CD4-positive, CD25-positive, alpha-beta regulatory T cell (primary cell): ENCODE results near the gene APOL6. TPM values are rescaled to one million over a fixed set of nuclear protein-coding genes. Genes with fewer than 3 reads are reported as not detected.

ENCODE experiments used
- ATAC-seq, 2 donors: fragments of 150-1000 bp; cut with Tn5 transposase; one replicate each; pipeline ENCODE4 v1.10.0; 2021; ENCODE audit warnings: low read depth in 2 of 2, moderate number of reproducible peaks in 2 of 2, moderate library complexity in 1 of 2
- DNase-seq, 3 donors: peaks; one replicate each; pipeline versions ENCODE4 v3.0.0 to v3.0.0-alpha.2; 2012 to 2022; ENCODE audit warnings: mixed read lengths in 1 of 3
- H3K27ac ChIP-seq: one replicate; pipeline ENCODE4 v1.7.0; 2013; ENCODE audit warnings: mild to moderate bottlenecking, low read length; ENCODE audit not compliant: insufficient read depth, poor library complexity, severe bottlenecking
- H3K27me3 ChIP-seq: one replicate; pipeline ENCODE4 v1.7.0; 2013; ENCODE audit warnings: low read length; ENCODE audit not compliant: control insufficient read depth, insufficient read depth
- H3K36me3 ChIP-seq: one replicate; pipeline ENCODE4 v1.7.0; 2013; ENCODE audit warnings: mild to moderate bottlenecking, low read length, moderate library complexity; ENCODE audit not compliant: control insufficient read depth, insufficient read depth
- H3K4me1 ChIP-seq: 2 replicates; pipeline ENCODE4 v1.7.0; 2013; ENCODE audit warnings: mild to moderate bottlenecking, low read length; ENCODE audit not compliant: insufficient read depth, control insufficient read depth, poor library complexity, severe bottlenecking
- H3K4me3 ChIP-seq: one replicate; pipeline ENCODE4 v1.7.0; 2013; ENCODE audit warnings: low read depth, mild to moderate bottlenecking, low read length, moderate library complexity
- H3K9me3 ChIP-seq, 2 experiments: 1 replicate in 1 of 2; 2 replicates in 1 of 2; pipeline ENCODE4 v1.7.0; 2013; ENCODE audit warnings: low read length in 2 of 2, mild to moderate bottlenecking in 1 of 2, moderate library complexity in 1 of 2; ENCODE audit not compliant: control insufficient read depth in 2 of 2
- H3K27ac Mint-ChIP-seq, 3 donors: one replicate each; pipeline ENCODE4 v1.8.0; 2020 to 2022; ENCODE audit warnings: mild to moderate bottlenecking in 3 of 3, mixed read lengths in 3 of 3, moderate library complexity in 2 of 3
- H3K27me3 Mint-ChIP-seq: one replicate; pipeline ENCODE4 v1.8.0; 2022; ENCODE audit warnings: mild to moderate bottlenecking, mixed read lengths
- H3K36me3 Mint-ChIP-seq: one replicate; pipeline ENCODE4 v1.8.0; 2020; ENCODE audit warnings: mixed read lengths
- H3K4me1 Mint-ChIP-seq, 4 donors: one replicate each; pipeline ENCODE4 v1.8.0; 2020 to 2022; ENCODE audit warnings: mixed read lengths in 4 of 4, mild to moderate bottlenecking in 1 of 4
- H3K4me3 Mint-ChIP-seq, 4 donors: one replicate each; pipeline ENCODE4 v1.8.0; 2020 to 2022; ENCODE audit warnings: mild to moderate bottlenecking in 4 of 4, mixed read lengths in 4 of 4, moderate library complexity in 3 of 4
- H3K9me3 Mint-ChIP-seq, 7 donors: one replicate each; pipeline ENCODE4 v1.8.0; 2020 to 2022; ENCODE audit warnings: mixed read lengths in 7 of 7, mild to moderate bottlenecking in 3 of 7, moderate library complexity in 2 of 7
- polyA plus RNA-seq, 4 donors: library from polyadenylated mRNA; unstranded; fragments of 300-500 nt; fragmentation: Illumina TruSeq; gene quantifications; one replicate each; pipeline ENCODE4 v1.2.3, GENCODE V29; 2021
- total RNA-seq: library from RNA; stranded (reverse); gene quantifications from one replicate; pipeline ENCODE4 v1.2.3, GENCODE V29; 2022

The APOL6 gene
- total and polyA plus RNA-seq, 5 donors from 2014 or later = 17.8 to 71.9 (median 21.8) TPM

DNA sequence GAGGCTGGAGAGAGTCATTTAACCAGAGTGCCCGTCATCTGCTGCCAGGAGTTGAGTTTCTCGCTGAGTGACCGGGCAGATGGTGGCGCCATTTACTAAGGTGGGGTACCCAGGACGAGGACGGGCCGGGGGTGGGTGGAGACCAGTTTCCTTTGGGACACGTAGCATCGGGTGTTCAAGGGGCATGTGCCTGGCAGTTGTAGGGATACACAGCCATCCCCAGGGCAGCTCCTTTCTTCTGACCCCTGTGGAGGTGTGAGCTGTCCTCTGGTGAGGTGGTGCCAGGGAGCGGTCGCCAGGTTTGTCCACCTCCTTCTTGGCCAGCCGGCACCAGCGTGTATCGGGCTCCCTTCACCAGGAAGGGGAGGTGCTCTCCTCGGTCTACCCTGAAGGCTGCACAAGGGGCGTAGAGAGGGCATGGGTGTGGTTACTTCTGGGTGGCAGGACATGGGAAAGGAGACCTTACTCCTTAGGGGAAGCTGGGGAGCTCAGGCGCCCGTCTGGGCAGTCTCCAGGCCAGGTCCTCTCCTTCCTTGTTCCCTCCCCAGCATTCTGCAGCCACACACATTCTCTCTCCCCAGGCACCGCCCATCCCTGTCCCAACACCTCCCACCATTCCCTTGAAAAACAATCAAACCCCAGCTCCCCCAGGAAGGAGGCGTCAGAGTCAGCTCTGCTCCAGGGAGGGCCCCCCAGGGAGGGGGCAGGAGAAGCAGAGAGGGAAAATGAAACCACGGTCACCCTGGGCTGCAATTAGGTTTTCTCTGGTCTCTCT lies 20.8 kb upstream of the APOL6 start:
- H3K9me3 Mint-ChIP-seq = peaks cover 0 to 3% (median 0%) of the 10 kb centered on the region in 7 donors
- Histone ChIP-seq H3K36me3 (no peaks in the 10 kb centered on the region), H3K4me3 (peak overlapping the region; percentile 37), H3K27me3 (peaks cover 5% of the 10 kb centered on the region), H3K4me1 (peaks cover 9% of the 10 kb centered on the region), H3K9me3 (no peaks in the 10 kb centered on the region), H3K27ac (no peak overlapping the region)
- peak overlapping the region; percentile 64 to 85 (median 80) for H3K27ac Mint-ChIP-seq
- peaks cover 17% of the 10 kb centered on the region for H3K27me3 Mint-ChIP-seq
- peak overlapping the region; percentile 21 to 83 (median 74) for H3K4me3 Mint-ChIP-seq
- peak in 1 of 2 donors; percentile 44 for ATAC-seq
- H3K36me3 Mint-ChIP-seq = no peaks in the 10 kb centered on the region
- DNase-seq = peak in 2 of 3 donors; percentile 29 to 68
- peaks cover 4 to 19% (median 15%) of the 10 kb centered on the region in 4 donors for H3K4me1 Mint-ChIP-seq

DNA sequence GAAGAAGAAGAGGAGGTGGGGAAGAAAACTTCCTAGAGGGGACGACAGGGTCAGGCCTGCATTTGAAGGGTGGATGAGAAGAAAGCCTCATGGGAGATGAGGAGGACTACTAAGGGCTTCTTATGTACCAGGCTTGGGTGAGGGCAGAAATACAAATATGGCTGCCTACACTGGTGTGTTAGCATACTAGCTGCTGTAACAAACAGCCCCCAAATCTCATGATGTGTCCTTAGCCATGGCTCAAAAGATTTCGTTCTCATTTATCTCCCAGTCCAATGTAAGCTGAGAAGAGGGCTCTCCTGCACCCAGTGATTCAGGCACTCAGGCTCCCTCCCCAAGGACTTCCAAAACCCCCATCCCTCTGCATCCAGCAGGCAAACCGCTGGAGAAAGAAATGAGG lies 19.5 kb upstream of the APOL6 start:
- H3K27ac Mint-ChIP-seq = peak overlapping the region in 2 of 3 donors; percentile 62 to 86

DNA sequence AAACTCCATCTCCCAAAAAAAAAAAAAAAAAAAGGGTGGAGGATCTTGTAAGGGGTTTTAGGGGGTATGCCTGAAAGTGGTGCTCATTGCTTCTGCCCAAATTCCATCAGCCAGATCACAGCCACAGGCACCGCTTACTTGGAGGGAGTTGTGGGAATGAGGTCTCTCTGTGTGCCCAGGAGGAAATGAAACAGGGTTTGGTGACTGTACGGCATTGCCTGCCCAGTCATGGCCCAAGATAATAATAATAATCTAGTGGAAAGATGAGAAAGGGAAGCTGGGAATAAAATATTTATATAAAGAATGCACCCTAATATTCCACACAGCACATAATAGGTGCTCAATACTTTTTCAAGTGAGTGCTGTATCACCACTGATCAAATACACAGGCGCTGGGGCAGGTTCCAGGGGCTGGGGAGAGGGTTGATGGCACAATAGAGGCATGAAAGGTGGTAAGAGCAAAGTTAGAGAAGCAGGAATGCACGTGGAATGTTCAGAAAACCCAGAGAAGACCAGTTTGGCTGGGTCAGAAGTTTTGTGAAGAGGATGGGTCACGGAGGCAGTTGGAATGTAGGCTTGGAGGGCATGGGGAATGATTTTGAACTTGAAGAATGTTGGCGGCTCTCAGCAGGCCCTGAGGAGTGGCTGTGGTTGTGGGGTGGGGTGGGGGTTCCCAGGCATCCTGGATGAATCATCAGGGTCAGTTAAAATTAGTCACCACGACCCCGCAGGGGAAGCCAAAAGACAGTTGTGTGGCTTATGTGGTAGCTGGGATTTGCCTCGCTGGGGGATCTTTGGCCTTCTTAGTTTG lies 18.6 kb upstream of the APOL6 start:
- Histone ChIP-seq H3K4me3 (no peak overlapping the region), H3K9me3 (no peaks in the 10 kb centered on the region), H3K36me3 (no peaks in the 10 kb centered on the region), H3K27ac (no peak overlapping the region), H3K27me3 (peaks cover 4% of the 10 kb centered on the region), H3K4me1 (peaks cover 9% of the 10 kb centered on the region)
- peak in 1 of 3 donors; percentile 23 for DNase-seq
- no peak overlapping the region for H3K4me3 Mint-ChIP-seq
- H3K27me3 Mint-ChIP-seq = peaks cover 12% of the 10 kb centered on the region
- ATAC-seq = peak in 1 of 2 donors; percentile 22
- H3K27ac Mint-ChIP-seq = peak overlapping the region; percentile 52 to 92 (median 88)
- no peaks in the 10 kb centered on the region for H3K36me3 Mint-ChIP-seq
- peaks cover 0 to 3% (median 0%) of the 10 kb centered on the region in 7 donors for H3K9me3 Mint-ChIP-seq
- H3K4me1 Mint-ChIP-seq = peaks cover 0 to 29% (median 20%) of the 10 kb centered on the region in 4 donors

More for the DNA sequence above, 19.5 kb upstream of the APOL6 start:
- H3K27me3 Mint-ChIP-seq = peaks cover 17% of the 10 kb centered on the region
- no peaks in the 10 kb centered on the region for H3K9me3 ChIP-seq
- no peak overlapping the region for H3K27ac ChIP-seq
- no peak for DNase-seq
- no peaks in the 10 kb centered on the region for H3K36me3 ChIP-seq
- no peak for ATAC-seq
- peaks cover 0 to 3% (median 0%) of the 10 kb centered on the region in 7 donors for H3K9me3 Mint-ChIP-seq
- H3K4me1 ChIP-seq = peaks cover 9% of the 10 kb centered on the region
- H3K4me3 ChIP-seq = no peak overlapping the region
- H3K4me1 Mint-ChIP-seq = peaks cover 0 to 22% (median 19%) of the 10 kb centered on the region in 4 donors
- no peak overlapping the region for H3K4me3 Mint-ChIP-seq
- H3K36me3 Mint-ChIP-seq = no peaks in the 10 kb centered on the region
- peaks cover 5% of the 10 kb centered on the region for H3K27me3 ChIP-seq

DNA sequence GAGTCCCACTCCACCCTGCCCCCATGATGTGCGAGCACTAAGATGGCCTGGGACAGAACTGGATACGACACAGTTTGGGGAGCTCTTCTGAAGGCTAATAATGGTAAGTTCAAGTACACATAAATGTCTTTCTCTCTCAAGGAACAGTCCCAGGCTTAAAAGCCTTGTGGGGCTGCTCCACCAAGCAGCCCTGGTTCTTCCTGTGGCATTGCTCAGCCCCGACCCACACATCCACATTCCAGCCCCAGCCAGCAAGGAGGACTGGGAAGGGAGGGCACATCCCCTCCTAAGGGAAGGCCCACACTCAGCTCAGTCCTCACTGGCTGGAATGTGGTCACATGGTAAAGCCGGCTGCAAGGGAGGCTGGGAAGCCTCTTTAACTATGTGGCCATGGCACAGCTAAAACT lies 17.9 kb upstream of the APOL6 start:
- no peak overlapping the region for H3K4me3 Mint-ChIP-seq

DNA sequence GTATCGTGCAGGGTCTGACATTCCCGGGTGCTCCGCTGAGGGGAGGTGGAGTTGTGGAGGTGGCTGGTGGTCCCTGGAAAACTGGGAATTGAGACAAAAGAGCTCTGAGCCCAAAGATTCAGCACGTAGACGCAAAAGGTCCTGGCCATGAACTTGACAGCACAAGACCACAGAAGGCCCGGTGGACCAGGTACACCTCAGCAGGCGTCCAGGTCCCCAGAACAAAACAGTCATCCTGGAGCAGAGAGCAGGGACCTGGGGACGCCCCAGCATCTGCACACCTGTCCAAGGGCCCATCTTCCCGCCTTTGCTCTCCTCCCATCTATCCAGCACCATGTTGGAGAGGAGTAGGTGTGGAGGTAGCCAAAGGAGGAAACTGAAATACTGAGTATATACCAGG lies 17.4 kb upstream of the APOL6 start:
- H3K4me1 Mint-ChIP-seq = peaks cover 0 to 29% (median 22%) of the 10 kb centered on the region in 4 donors
- H3K4me1 ChIP-seq = peaks cover 9% of the 10 kb centered on the region
- peaks cover 0 to 2% (median 0%) of the 10 kb centered on the region in 7 donors for H3K9me3 Mint-ChIP-seq
- no peak overlapping the region for H3K27ac ChIP-seq
- H3K4me3 Mint-ChIP-seq = no peak overlapping the region
- H3K27ac Mint-ChIP-seq = no peak overlapping the region
- DNase-seq (no peak), ATAC-seq (no peak)
- H3K36me3 ChIP-seq = no peaks in the 10 kb centered on the region
- no peaks in the 10 kb centered on the region for H3K9me3 ChIP-seq
- H3K4me3 ChIP-seq = no peak overlapping the region
- H3K27me3 Mint-ChIP-seq = peaks cover 7% of the 10 kb centered on the region
- no peaks in the 10 kb centered on the region for H3K36me3 Mint-ChIP-seq
- no peaks in the 10 kb centered on the region for H3K27me3 ChIP-seq

More for the DNA sequence above, 17.9 kb upstream of the APOL6 start:
- Histone ChIP-seq H3K4me3 (no peak overlapping the region), H3K9me3 (no peaks in the 10 kb centered on the region), H3K36me3 (no peaks in the 10 kb centered on the region), H3K27me3 (peaks cover 4% of the 10 kb centered on the region), H3K4me1 (peaks cover 9% of the 10 kb centered on the region), H3K27ac (no peak overlapping the region)
- Mint-ChIP-seq H3K27ac (peak overlapping the region in 1 of 3 donors; percentile 18), H3K36me3 (no peaks in the 10 kb centered on the region), H3K27me3 (peaks cover 11% of the 10 kb centered on the region), H3K9me3 (peaks cover 0 to 3% (median 0%) of the 10 kb centered on the region in 7 donors), H3K4me1 (peaks cover 0 to 29% (median 22%) of the 10 kb centered on the region in 4 donors)
- no peak for DNase-seq
- no peak for ATAC-seq

DNA sequence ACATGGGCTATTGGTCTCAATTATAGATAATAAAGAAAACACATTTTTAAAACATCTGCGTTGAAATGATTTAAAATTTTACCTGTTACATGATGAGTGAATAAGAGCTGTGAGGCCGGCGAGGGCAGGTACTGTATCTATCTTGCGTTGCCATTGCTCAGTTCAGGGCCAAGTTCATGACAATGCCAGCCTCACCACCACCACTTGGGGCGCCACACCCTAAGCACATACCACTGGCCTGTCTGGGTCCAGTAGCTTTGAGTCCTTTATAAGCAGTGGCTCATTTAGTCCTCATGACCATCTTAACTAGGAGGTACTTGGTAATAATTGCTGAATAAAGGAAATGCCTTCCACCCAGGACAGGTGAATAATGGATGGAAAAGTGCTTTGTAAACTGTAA lies 16.6 kb upstream of the APOL6 start:
- peak in 1 of 2 donors; percentile 22 for ATAC-seq
- Histone ChIP-seq H3K4me3 (no peak overlapping the region), H3K9me3 (no peaks in the 10 kb centered on the region), H3K4me1 (peaks cover 9% of the 10 kb centered on the region), H3K27me3 (no peaks in the 10 kb centered on the region), H3K27ac (no peak overlapping the region), H3K36me3 (no peaks in the 10 kb centered on the region)
- peaks cover 0 to 29% (median 21%) of the 10 kb centered on the region in 4 donors for H3K4me1 Mint-ChIP-seq
- DNase-seq = peak in 1 of 3 donors; percentile 39
- no peak overlapping the region for H3K4me3 Mint-ChIP-seq
- peaks cover under 1% of the 10 kb centered on the region for H3K36me3 Mint-ChIP-seq
- H3K27me3 Mint-ChIP-seq = peaks cover 5% of the 10 kb centered on the region
- peaks cover 0 to 1% (median 0%) of the 10 kb centered on the region in 7 donors for H3K9me3 Mint-ChIP-seq
- H3K27ac Mint-ChIP-seq = peak overlapping the region in 1 of 3 donors; percentile 33

DNA sequence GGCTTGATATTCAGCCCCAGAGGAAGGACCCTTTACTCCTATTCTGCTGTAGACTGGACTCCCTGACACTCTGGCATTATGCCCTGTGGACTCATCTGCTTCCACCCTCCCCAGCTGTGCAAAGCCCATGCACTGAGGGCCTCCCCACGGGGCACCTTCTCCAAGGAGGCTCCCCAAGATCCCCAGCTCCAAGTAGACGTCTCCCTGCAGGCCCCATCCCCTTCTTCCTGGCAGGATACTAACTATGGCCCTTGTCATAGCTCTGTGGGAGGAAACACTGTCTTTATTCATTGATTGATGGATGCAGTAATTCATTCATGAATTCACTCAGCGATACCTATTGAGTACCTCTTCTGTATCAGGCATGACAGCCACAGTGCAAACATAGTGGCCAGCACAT lies 15.3 kb upstream of the APOL6 start:
- H3K4me1 Mint-ChIP-seq = peaks cover 0 to 21% (median 14%) of the 10 kb centered on the region in 4 donors
- no peak overlapping the region for H3K27ac ChIP-seq
- no peak overlapping the region for H3K4me3 Mint-ChIP-seq
- ATAC-seq (no peak), DNase-seq (no peak)
- H3K27ac Mint-ChIP-seq = peak overlapping the region in 1 of 3 donors; percentile 57
- peaks cover 0 to 1% (median 0%) of the 10 kb centered on the region in 7 donors for H3K9me3 Mint-ChIP-seq
- H3K36me3 ChIP-seq = no peaks in the 10 kb centered on the region
- peaks cover under 1% of the 10 kb centered on the region for H3K27me3 Mint-ChIP-seq
- no peaks in the 10 kb centered on the region for H3K9me3 ChIP-seq
- H3K4me3 ChIP-seq = no peak overlapping the region
- H3K27me3 ChIP-seq = no peaks in the 10 kb centered on the region
- peaks cover 4% of the 10 kb centered on the region for H3K36me3 Mint-ChIP-seq
- no peaks in the 10 kb centered on the region for H3K4me1 ChIP-seq
